GM21381 (cell line): Measurements from ENCODE around the gene AMDHD2.

ENCODE experiments used
- ATAC-seq: cut with Tn5 transposase; IDR thresholded peaks from one replicate; pipeline ENCODE4 v1.9.1; 2021; ENCODE audit warnings: mild to moderate bottlenecking, moderate library complexity; ENCODE audit not compliant: unreplicated experiment

AMDHD2 gene

DNA sequence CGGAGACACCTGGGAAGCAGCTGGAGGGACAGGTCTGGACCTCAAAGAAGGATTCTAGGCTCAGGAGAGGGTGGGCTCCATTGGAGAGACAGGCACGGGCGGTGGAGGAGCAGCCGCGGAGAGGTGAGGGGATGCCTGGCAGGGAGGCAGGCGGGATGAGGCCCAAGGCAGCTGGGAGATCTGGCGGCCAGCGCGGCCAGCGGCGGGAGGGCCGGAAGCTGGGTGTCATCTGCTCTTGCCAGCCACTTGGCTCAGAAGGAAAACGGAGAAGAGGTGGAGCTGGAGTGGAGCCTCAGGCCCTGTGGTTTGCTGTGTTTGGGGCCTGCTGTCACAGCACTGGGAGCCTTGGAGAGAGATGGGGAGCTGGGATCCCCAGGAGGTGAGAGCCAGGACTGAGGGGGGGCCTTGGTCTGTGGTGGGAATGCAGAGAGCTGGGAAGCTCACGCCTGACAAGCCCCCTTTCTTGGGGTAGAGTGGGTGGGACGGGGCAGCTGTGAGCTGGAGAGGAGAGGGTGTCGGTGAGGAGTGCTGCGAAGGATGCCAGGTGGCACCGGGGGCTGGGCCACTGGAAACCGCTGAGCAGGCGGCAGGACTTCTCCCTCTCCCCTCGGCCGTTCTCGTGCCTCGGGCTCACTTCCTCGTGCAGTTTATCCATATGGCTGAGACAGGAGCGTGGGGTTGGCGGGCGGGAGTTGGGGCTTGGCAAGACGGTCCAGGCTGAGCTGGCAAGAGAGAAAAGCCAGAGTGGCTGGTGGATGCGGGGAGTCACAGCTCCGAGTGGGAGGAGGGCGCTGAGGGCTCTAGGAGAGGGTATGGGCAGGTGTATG lies 37.2 kb upstream of the AMDHD2 start:
- ATAC-seq: no peak

DNA sequence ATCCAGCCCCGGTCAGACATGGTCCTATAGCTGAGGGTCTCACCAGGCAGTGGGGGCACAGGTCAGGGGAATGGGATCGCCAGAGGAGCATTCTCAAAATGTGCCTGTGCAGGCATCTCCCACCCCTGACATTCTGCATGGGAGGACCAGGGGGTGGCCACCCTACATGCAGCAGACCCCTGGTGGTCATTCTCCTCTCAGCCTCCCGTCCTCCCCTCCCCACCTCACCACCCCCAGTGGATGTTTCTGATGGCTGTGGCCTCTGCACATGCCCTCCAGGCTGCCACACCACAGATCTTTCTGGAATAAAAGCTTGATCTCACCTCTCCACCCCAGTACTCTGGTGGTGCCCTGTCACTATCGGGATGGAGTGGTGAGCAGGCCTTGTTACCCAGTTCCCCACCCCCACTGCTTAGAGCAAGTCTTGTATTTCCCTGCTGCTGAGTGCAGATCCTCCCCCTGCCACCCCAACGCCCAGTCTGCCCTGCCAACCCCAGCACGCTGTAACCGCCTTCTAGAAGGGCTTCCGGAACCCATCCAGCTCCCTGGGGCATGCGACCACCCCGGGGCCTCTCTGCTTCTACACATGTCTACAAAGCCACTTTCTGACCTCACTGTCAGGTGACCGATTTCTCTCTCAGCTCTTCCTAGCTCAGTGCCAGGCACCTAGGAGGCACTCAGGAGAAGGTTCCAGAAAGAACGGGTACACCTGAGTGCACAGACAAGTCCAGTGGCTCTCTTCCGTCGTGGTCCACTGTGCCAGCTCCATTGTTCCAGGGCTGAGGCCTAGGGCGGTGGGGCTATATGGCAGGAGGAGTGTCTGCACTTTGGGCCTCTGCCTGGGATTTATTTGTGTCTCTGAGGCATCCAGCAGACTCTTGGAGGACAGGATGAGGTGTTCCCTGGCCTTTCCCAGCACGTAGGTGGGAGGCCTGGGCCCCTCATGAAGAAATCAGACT lies 36.0 kb upstream of the AMDHD2 start:
- ATAC-seq: no peak

DNA sequence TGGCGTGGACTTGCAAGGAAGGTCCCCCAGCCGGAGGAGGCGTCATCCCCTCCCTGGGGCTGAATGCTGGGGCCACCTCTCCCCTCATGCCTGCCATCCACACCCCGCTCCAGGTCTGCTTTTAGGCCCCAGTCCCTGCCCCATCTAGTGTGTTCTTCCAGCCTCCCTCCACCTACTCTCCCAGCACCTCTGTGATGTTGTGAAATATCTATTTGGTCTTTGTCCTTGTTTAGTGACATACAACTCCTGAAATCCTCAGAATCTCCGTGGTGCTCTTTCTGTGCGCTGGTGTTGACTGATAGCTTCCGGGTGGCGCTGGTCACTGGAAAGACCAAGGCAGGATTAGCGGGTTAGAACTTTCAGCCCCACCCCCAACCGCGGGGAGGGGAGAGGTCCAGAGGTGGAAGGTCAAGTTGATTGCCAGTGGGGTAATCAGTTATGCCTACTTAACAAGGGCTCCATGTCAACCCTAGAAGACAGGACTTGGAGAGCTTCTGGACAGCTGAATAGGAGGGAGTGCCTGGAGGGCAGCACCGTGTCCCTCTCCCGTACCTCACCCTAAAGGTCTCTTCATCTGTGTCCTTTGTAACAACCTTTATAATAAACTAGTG lies 35.2 kb upstream of the AMDHD2 start:
- ATAC-seq: no peak

DNA sequence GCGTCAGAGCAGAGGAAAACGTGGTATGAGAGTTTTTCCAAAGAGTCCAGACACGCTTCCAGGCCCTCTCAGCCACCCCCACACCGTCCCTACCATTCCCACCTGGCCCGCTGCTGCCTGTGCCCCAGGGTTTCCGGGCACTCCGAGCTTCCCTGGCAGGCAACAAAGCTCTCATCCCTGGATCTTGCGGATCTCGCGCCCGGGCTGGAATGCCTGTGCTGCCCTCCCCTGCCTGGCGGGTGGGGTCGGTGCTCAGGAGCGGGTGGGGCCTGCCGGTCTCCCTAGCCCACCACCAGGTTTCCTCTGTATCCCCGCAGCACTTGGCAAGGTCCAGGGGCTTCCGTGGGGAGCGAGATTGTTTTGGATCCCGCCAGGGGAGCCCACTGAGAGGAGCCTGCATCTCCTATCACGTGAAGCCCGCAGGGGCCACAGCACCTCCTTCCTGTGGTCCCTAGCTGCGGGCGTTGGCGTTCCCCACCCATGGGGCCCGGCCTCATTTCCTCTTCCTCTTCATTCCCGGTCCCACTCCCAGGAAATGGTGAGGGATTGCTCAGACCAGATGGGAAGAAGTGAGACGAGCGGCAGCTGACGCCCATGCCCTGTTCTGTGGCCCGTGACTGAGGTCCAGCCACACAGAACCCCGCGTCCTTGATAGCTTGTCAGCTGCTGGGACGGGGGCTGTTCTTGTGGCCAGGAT lies 34.2 kb upstream of the AMDHD2 start:
- ATAC-seq: no peak

DNA sequence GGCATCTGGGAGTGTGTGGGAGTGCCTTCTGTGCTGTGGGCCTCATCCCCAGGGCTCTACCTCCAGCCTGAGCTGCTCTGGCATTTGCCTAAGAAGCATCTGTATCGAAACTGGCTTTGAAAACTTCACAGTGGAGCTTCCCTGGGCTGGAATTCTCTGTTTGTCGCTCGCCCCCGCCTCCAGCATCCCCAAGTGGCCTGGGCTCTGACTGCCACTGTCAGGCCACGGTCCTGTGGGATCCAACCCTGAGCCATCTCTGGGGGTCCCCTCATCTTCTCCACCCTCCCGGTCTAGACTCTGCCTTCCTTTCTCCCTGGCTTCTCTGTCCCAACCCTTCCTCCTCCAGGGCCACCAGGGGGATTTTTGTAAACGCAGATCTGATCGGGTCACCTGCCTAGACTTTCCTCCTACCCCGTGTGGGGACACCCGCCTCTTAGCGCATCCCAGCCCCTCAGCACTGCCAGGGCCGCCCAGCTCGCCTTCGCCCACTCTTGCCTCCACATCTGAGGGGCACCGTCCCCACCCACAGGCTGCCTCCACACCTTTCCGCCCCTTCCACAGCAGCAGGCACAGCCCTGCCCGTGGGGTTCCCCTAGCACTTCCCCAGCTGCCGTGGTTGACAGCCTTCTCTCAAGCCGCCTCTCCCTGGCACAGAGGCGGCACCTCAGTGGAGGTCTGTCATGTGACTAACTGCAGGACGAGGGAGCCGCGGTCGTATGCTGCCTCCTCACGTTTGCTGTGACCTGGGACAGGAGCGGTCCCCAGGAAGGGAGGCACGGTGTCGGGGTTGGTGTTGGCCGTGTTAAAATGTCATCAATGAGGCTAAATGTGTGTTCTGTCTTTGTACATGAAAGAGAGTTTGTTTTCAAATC lies 33.3 kb upstream of the AMDHD2 start:
- no peak for ATAC-seq

DNA sequence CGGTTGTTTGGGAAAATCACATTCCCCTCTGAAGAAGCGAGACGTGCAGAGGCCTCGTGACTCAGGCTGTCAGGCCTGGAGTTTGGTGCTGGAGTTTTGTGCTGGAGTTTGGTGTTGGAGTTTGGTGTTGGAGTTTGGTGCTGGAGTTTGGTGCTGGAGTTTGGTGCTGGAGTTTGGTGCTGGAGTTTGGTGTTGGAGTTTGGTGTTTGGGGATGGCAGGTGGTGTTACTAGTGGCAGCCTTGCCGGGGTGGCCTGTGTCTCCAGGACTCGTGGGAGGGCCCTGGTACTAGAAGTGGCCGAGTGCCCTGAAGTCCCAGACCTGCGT lies 32.7 kb upstream of the AMDHD2 start:
- ATAC-seq: no peak

DNA sequence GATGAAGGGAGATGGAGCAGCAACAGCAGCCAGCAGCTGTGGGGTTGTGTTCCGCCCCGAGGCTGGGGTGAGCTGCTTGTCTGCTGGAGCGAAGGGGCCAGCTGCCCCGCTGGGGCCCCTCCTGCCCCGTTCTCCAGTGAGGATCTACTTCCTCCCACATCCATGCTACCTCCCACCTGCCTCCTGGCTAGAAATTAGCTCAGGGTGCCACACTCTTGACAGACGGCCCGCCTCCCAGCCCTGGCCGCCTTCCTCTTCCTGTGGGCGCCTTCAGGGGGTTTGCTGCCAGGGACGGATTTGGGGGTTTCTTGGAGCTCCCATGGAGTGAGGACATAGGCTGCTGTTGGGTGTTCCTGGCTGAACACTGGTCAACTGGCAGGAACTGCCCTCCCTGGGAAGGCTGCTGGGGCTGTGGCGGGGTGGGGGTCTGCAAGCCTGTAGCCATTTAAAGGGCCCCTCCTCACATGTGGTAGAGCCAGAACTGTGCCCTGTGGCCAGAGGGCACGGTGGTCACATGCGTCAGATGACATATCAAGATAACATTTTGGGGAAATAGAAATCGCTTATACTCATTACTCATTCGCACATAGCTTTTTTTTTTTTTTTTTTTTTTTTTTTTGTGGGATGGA lies 32.2 kb upstream of the AMDHD2 start:
- ATAC-seq: no peak

DNA sequence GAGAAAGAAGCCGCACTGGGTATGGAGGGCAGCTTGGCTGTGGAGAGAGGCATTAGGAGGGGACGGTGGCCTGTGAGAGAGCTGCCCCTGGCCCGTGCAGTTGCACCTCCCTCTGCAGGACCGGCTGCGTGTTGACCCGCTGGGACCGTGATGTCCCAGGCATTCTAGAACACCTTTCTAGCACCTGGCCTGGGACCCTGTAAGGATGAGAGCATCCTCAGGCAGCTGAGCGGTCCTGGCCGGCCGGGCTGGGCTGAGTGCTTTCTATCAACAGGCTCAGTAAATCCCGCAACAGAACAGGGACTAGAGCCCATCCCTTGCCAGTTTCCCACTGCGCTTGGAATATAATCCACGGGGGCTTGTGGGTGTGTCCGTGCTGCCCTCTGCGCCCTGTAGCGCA lies 30.6 kb upstream of the AMDHD2 start:
- no peak for ATAC-seq

DNA sequence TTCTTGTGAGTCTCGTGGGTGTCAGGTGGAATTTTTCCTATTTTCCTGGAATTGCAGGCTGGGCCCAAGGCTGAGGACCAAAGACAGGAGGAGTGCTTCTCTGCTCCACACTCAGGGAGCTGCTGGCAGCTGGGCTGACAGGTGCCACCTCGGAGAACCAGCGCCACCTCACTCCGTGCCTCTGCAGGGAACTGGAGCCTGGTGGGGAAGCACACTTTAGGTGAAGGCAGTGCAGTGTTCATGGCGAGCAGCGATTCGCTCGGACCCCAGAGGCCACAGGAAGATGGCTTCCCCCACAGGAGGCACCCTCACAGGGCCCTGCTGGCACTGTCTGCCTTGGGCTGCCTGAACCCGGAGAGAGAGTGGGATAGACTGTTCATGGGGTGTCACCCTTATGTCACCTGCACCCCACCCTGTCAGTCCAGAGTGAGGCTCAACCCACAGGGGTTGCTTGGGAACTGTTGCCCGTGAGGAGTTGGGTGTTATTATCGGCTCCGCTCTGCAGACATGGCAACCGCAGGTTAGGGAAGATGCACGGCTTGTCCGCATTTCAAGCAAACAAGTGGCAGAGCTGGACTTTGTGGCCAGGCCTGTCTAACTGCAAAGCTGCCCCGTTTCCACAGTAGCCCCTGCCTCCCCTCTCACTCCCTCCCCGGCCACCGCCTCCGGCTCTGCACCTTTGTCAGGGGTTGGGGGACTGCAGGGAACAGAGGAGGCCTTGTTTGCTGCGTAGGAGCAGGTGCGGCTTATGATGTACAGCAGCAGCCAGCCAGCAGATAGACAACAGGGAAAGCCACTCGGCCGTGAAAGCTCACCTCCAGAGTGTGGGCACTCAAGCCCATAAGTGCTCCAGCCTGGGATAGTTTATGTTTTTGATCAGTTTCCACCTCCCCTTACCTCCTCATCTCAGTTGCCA lies 29.7 kb upstream of the AMDHD2 start:
- no peak for ATAC-seq

DNA sequence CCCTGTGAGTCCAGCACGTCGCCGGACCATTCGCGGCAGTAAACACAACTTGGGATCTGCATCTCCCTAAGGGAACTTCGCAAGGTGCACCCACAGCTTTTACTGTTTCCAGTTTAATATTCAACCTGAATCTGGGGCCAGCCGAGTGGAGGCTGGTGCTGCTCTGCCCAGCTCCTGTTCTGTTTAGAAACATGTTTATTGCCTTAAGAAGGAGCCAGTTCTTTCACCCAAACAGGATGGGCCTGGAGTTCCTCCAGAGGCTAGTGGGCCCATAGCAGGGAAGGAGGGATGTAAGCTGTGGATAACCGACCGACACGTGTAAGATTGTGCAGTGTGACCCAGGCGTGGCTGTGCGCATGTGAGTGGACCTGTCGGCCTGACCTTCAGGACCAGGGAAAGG lies 27.9 kb upstream of the AMDHD2 start:
- ATAC-seq: no peak

DNA sequence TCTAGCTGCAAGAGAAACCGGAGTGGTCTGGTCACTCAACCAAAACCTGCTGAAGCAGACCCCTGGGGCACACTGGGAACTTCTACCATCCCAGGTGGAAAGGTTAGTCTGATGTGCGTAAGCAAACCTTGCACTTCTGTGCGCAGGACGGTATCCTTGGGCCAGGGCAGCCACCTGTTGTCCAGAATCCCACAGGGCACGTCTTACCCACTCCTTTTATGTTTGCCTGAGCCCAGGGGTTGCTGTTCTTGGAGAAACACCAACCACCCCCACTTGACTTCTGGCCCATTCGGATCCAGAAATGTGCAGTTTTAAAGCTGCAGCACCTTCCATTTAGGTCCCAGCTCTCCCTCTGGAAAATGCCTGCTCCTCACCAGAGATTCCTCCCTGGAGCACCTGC lies 26.6 kb upstream of the AMDHD2 start:
- ATAC-seq: no peak

DNA sequence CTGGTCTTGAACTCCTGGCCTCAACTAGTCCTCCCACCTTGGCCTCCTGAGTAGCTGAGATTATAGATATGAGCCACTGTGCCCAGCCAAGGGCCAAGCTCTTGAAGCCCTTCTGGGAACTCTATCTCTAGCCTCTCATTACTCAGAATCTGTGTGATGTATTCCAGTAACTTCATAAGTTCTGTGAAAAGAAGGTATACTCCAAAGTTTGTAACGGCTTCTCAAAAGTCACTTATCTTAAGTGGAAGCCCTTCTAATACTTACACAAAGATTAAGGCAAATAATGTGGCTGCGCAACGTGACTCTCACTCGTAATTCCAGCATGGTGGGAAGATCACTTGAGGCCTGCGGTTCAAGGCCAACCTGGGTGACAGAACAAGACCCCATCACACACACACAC lies 25.6 kb upstream of the AMDHD2 start:
- no peak for ATAC-seq

DNA sequence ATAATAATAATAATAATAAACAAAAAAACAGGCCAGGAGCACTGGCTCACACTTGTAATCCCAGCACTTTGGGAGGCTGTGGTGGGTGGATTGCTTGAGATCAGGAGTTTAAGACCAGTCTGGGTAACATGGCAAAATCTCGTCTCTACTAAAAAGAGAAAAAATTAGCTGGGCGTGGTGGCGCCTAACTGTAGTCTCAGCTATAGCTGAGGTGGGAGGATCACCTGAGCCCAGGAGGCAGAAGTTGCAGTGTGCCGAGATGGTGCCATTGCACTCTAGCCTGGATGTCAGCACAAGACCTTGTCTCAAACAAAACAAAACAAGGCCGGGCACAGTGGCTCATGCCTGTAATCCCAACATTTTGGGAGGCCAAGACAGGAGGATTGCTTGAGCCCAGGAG lies 25.1 kb upstream of the AMDHD2 start:
- no peak for ATAC-seq

DNA sequence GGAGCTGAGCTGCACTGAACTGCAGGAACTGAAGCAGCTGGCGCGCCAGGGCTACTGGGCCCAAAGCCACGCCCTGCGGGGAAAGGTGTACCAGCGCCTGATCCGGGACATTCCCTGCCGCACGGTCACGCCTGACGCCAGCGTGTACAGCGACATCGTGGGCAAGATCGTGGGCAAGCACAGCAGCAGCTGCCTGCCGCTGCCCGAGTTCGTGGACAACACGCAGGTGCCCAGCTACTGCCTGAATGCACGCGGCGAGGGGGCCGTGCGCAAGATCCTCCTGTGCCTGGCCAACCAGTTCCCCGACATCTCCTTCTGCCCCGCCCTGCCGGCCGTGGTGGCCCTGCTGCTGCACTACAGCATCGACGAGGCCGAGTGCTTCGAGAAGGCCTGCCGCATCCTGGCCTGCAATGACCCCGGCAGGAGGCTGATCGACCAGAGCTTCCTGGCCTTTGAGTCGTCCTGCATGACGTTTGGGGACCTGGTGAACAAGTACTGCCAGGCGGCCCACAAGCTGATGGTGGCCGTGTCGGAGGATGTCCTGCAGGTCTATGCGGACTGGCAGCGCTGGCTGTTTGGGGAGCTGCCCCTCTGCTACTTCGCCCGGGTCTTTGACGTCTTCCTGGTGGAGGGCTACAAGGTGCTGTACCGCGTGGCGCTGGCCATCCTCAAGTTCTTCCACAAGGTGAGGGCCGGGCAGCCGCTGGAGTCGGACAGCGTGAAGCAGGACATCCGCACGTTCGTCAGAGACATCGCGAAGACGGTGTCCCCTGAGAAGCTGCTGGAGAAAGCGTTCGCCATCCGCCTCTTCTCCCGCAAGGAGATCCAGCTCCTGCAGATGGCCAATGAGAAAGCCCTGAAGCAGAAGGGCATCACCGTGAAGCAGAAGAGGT lies 23.7 kb upstream of the AMDHD2 start:
- no peak for ATAC-seq

DNA sequence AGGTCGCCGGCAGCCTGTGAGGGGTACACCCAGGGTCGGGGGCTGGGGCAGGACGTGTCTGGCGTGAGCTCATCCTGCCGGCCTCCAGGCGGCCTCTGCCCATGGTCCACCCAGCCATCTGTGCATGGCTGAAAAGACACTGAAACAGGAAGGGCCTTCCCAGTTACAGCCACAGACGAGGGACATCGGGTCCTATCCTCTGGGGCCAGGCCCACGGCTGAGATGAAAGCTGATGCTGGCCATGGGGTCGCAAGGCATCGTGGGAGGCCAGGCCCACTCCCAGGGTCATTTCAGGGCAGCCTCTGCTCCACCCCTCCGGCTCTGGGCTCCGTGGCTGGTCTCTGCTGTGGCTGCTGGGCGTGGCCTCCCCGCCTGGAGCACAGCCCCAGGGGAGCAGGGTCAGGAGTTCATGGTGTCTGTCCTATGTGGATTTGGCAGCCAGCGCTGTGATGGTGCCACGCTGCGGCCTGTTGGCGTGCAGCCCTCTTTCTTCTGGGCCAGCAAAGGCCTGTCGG lies 23.0 kb upstream of the AMDHD2 start:
- no peak for ATAC-seq

DNA sequence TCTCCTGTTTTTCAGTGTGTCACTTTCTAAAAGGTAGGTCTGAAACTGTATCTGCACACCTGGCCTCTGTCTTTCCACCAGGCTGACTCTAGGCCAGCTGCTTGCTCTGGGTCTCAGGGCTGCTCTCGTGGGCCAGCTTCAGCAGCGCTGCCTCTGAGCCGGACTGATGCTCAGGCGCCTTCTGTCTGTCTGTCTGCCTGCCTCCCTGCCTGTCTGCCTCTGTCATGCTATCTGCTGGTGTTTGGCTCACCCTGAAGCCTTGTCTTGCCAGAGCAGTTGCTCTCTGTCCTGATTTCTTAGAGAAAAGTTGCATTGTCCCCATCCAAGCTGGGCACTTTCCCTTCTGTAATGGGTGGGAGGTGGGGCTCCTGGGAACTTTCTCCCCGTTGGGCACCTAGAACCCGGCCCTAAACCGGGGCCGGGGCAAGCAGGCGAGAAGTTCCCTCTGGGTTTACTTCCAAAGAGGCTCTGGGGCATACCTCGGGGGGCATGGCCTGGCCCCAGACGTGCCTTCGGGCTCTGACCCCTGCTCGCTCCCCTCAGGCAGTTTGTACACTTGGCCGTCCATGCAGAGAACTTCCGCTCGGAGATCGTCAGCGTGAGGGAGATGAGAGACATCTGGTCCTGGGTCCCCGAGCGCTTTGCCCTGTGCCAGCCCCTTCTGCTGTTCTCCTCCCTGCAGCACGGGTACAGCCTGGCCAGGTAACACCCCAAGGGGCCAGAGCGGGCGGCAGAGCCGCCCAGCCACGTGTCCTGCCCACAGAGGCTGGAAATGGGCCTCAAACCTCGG lies 22.3 kb upstream of the AMDHD2 start:
- no peak for ATAC-seq
